Nephron progenitor cell (in vitro differentiated cells): ENCODE results near the gene ACTR1A.

Source experiments
- DNase-seq: peaks from one replicate; pipeline ENCODE4 v3.0.0; 2021
- H3K27ac Mint-ChIP-seq: 2 replicates; pipeline ENCODE4 v1.8.0; 2021; ENCODE audit warnings: mild to moderate bottlenecking, moderate library complexity, mixed read lengths
- H3K27me3 Mint-ChIP-seq: 2 replicates; pipeline ENCODE4 v1.8.0; 2021; ENCODE audit warnings: mild to moderate bottlenecking, low read depth, mixed read lengths; ENCODE audit not compliant: poor library complexity
- H3K36me3 Mint-ChIP-seq: 2 replicates; pipeline ENCODE4 v1.8.0; 2021; ENCODE audit warnings: low read depth, mixed read lengths
- H3K4me1 Mint-ChIP-seq: 2 replicates; pipeline ENCODE4 v1.8.0; 2021; ENCODE audit warnings: mixed read lengths
- H3K4me3 Mint-ChIP-seq: 2 replicates; pipeline ENCODE4 v1.8.0; 2021; ENCODE audit warnings: mild to moderate bottlenecking, moderate library complexity, mixed read lengths
- H3K9me3 Mint-ChIP-seq: 2 replicates; pipeline ENCODE4 v1.8.0; 2021; ENCODE audit warnings: mild to moderate bottlenecking, moderate library complexity, mixed read lengths
- CTCF ChIP-seq: fragments of 200-600 bp; sonication (generic); IDR thresholded peaks from 2 replicates; pipeline ENCODE4 v1.5.0; 2021; ENCODE audit warnings: antibody characterized with exemption

Gene ACTR1A

GRCh38 chr10:102522874-102523249, 20.4 kb upstream of the ACTR1A start:
- no peaks in the 10 kb centered on the region for H3K9me3 Mint-ChIP-seq
- H3K36me3 Mint-ChIP-seq, result peaks cover 59% of the 10 kb centered on the region
- H3K27ac Mint-ChIP-seq, result peak overlapping the region; percentile 96
- peaks cover 30% of the 10 kb centered on the region for H3K4me1 Mint-ChIP-seq
- DNase-seq, result no peak
- no peak overlapping the region for H3K4me3 Mint-ChIP-seq
- no peak for TF ChIP-seq CTCF
- no peaks in the 10 kb centered on the region for H3K27me3 Mint-ChIP-seq

GRCh38 chr10:102519246-102519825, 16.8 kb upstream of the ACTR1A start:
- H3K27me3 Mint-ChIP-seq, result no peaks in the 10 kb centered on the region
- H3K36me3 Mint-ChIP-seq, result peaks cover 58% of the 10 kb centered on the region
- H3K4me3 Mint-ChIP-seq, result no peak overlapping the region
- DNase-seq, result no peak
- no peak overlapping the region for H3K27ac Mint-ChIP-seq
- peaks cover 37% of the 10 kb centered on the region for H3K4me1 Mint-ChIP-seq
- H3K9me3 Mint-ChIP-seq, result no peaks in the 10 kb centered on the region
- TF ChIP-seq CTCF, result no peak

- Mint-ChIP-seq H3K36me3 (peaks cover 61% of the 10 kb centered on the region), H3K4me1 (peaks cover 28% of the 10 kb centered on the region), H3K9me3 (no peaks in the 10 kb centered on the region), H3K27me3 (no peaks in the 10 kb centered on the region), H3K4me3 (no peak overlapping the region), H3K27ac (peak overlapping the region; percentile 90)
- TF ChIP-seq CTCF, result no peak
- DNase-seq, result no peak
Observed at GRCh38 chr10:102517553-102517952, 15.0 kb upstream of the ACTR1A start.

- H3K36me3 Mint-ChIP-seq, result peaks cover 63% of the 10 kb centered on the region
- no peaks in the 10 kb centered on the region for H3K27me3 Mint-ChIP-seq
- no peak overlapping the region for H3K4me3 Mint-ChIP-seq
- peaks cover 28% of the 10 kb centered on the region for H3K4me1 Mint-ChIP-seq
- no peak for DNase-seq
- no peaks in the 10 kb centered on the region for H3K9me3 Mint-ChIP-seq
- H3K27ac Mint-ChIP-seq, result no peak overlapping the region
- no peak for TF ChIP-seq CTCF
Observed at GRCh38 chr10:102515724-102516123, 13.2 kb upstream of the ACTR1A start.

GRCh38 chr10:102514487-102515311, 12.2 kb upstream of the ACTR1A start:
- H3K36me3 Mint-ChIP-seq, result peaks cover 61% of the 10 kb centered on the region
- H3K27ac Mint-ChIP-seq, result peak overlapping the region; percentile 36
- TF ChIP-seq CTCF, result no peak
- H3K9me3 Mint-ChIP-seq, result no peaks in the 10 kb centered on the region
- H3K4me1 Mint-ChIP-seq, result peaks cover 28% of the 10 kb centered on the region
- no peak for DNase-seq
- no peak overlapping the region for H3K4me3 Mint-ChIP-seq
- no peaks in the 10 kb centered on the region for H3K27me3 Mint-ChIP-seq
